ENCODE data around the gene DDX54.
A peak's percentile ranks its signal among the peaks of the same experiment; 100 is the strongest.

Gene DDX54

GRCh38 chr12:113157218-113157859 lies 27.9 kb downstream of the DDX54 start:
- Histone ChIP-seq H3K4me1 (ENCODE audit: control insufficient read depth in 1 of 2, insufficient read depth in 2 of 2, low read length in 2 of 2) (peaks cover 6 to 25% of the 10 kb centered on the region in 2 donors), H3K27me3 (ENCODE audit: low read depth, low read length) (peaks cover 20% of the 10 kb centered on the region), H3K27ac (ENCODE audit: low read length) (no peak overlapping the region), H3K9me3 (ENCODE audit: control insufficient read depth in 1 of 2, low read length in 2 of 2) (no peaks in the 10 kb centered on the region), H3K36me3 (ENCODE audit: control insufficient read depth in 1 of 2, insufficient read depth in 2 of 2, low read length in 2 of 2) (peaks cover 26 to 51% of the 10 kb centered on the region in 2 donors), H3K4me3 (ENCODE audit: low read depth in 1 of 2, low read length in 2 of 2) (no peak overlapping the region)

DNA sequence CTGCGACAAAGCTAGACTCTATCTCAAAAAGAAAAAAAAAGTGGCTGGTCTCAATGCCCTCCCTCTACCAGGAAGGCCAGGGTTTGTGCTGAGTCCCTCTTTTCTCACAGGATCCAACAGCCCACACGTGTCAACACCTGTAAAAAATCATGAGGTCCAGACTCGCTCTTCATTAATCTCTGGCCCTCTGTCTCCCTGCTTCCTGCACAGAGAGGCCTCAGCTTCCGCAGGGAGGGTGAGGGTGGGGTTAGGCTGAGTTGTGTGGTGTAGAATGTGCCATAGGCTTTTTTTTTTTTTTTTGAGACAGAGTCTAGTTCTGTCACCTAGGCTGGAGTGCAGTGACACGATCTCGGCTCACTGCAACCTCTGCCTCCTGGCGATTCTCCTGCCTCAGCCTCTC lies 29.6 kb downstream of the DDX54 start:
- H3K27ac ChIP-seq (ENCODE audit: low read length): no peak overlapping the region
- H3K27me3 ChIP-seq (ENCODE audit: low read depth, low read length): peaks cover 23% of the 10 kb centered on the region
- H3K9me3 ChIP-seq (ENCODE audit: control insufficient read depth in 1 of 2, low read length in 2 of 2): no peaks in the 10 kb centered on the region
- peaks cover 6 to 20% of the 10 kb centered on the region in 2 donors for H3K4me1 ChIP-seq (ENCODE audit: control insufficient read depth in 1 of 2, insufficient read depth in 2 of 2, low read length in 2 of 2)
- H3K4me3 ChIP-seq (ENCODE audit: low read depth in 1 of 2, low read length in 2 of 2): no peak overlapping the region
- H3K36me3 ChIP-seq (ENCODE audit: control insufficient read depth in 1 of 2, insufficient read depth in 2 of 2, low read length in 2 of 2): peaks cover 18 to 36% of the 10 kb centered on the region in 2 donors

GRCh38 chr12:113155060-113155459 lies 30.2 kb downstream of the DDX54 start:
- no peak overlapping the region for H3K4me3 ChIP-seq (ENCODE audit: low read depth in 1 of 2, low read length in 2 of 2)
- H3K4me1 ChIP-seq (ENCODE audit: control insufficient read depth in 1 of 2, insufficient read depth in 2 of 2, low read length in 2 of 2): peaks cover 6 to 20% of the 10 kb centered on the region in 2 donors
- peaks cover 23% of the 10 kb centered on the region for H3K27me3 ChIP-seq (ENCODE audit: low read depth, low read length)

DNA sequence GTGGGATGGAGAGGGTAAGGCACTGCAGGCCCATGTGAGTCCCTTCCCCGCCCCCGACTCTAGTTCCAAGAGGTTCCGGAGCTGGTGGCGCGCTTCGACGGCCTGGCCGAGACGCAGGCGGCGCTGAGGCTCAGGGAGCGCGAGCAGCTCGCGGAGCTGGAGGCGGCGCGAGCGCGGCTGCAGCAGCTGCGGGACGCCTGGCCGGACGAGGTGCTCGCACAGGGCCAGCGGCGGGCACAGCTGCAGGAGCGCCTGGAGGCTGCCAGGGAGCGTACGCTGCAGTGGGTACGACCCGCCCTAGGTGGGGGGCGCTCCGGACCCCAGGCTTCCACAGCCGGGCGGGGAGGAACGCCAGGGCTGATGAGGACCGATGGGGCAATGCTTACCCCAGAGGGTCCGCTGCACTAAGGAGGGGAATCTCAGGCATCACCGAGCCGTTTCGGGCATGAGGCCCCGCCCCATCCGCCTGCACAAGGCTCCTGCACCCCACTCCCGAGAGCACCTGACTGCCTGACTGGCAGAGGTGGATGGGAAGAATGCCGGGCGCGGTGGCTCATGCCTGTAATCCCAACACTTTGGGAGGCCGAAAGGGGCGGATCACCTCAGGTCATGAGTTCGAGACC lies 30.8 kb downstream of the DDX54 start:
- peak overlapping the region in 1 of 2 donors; percentile 35 for H3K4me3 ChIP-seq (ENCODE audit: low read depth in 1 of 2, low read length in 2 of 2)
- H3K4me1 ChIP-seq (ENCODE audit: control insufficient read depth in 1 of 2, insufficient read depth in 2 of 2, low read length in 2 of 2): peaks cover 6 to 24% of the 10 kb centered on the region in 2 donors
- H3K9me3 ChIP-seq (ENCODE audit: control insufficient read depth in 1 of 2, low read length in 2 of 2): no peaks in the 10 kb centered on the region
- no peak overlapping the region for H3K27ac ChIP-seq (ENCODE audit: low read length)
- peaks cover 23% of the 10 kb centered on the region for H3K27me3 ChIP-seq (ENCODE audit: low read depth, low read length)
- H3K36me3 ChIP-seq (ENCODE audit: control insufficient read depth in 1 of 2, insufficient read depth in 2 of 2, low read length in 2 of 2): peaks cover 12 to 24% of the 10 kb centered on the region in 2 donors

More at GRCh38 chr12:113155060-113155459, 30.2 kb downstream of the DDX54 start:
- Histone ChIP-seq H3K9me3 (ENCODE audit: control insufficient read depth in 1 of 2, low read length in 2 of 2) (no peaks in the 10 kb centered on the region), H3K36me3 (ENCODE audit: control insufficient read depth in 1 of 2, insufficient read depth in 2 of 2, low read length in 2 of 2) (peaks cover 15 to 30% of the 10 kb centered on the region in 2 donors), H3K27ac (ENCODE audit: low read length) (no peak overlapping the region)

DNA sequence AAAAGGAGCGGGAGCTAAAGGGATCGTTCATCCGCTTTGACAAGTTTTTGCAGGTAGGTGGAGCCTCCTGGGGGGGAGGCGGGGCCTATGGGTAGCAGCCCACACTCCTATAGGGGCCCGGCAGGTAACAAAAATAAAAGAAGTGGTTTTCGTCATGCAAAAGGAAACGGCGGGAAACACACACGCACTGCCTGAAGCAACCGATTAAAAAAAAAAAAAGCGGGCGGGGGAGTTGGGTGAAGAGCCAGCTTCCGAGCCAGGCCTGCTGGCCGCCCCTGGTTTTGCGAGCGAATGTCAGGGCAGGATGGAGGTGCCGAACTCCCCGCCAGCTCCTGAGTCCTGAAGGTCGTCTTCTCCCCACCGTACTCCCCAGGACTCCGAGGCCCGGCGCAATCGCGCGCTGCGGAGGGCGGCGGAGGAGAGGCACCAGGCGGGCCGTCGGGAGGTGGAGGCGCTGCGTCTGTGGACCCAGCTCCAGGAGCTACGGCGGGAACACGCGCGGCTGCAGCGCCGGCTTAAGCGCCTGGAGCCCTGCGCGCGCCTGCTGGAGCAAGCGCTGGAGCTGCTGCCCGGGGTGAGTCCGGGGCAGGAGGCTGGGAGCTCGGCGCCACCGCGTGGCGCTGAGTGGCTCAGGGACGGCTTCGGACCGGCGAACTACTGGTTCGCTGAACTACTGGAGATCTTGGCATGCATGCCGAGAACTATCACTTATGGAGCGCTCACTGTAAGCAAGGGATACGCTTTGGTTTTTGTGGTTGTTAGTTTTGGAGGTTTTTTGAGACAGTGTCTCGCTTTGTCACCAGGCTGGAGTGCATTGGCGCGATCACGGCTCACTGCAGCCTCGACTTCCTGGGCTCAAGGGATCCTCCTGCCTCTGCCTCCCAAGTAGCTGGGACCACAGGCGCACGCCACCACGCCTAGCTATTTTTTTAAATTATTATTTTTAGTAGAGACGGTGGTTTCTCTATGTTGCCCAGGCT lies 32.2 kb downstream of the DDX54 start:
- H3K4me3 ChIP-seq (ENCODE audit: low read depth in 1 of 2, low read length in 2 of 2): peak overlapping the region; percentile 21 to 64
- no peak overlapping the region for H3K27ac ChIP-seq (ENCODE audit: low read length)
- peaks cover 23% of the 10 kb centered on the region for H3K27me3 ChIP-seq (ENCODE audit: low read depth, low read length)
- no peaks in the 10 kb centered on the region for H3K9me3 ChIP-seq (ENCODE audit: control insufficient read depth in 1 of 2, low read length in 2 of 2)
- peaks cover under 1 to 10% of the 10 kb centered on the region in 2 donors for H3K36me3 ChIP-seq (ENCODE audit: control insufficient read depth in 1 of 2, insufficient read depth in 2 of 2, low read length in 2 of 2)
- peaks cover 6 to 26% of the 10 kb centered on the region in 2 donors for H3K4me1 ChIP-seq (ENCODE audit: control insufficient read depth in 1 of 2, insufficient read depth in 2 of 2, low read length in 2 of 2)

DNA sequence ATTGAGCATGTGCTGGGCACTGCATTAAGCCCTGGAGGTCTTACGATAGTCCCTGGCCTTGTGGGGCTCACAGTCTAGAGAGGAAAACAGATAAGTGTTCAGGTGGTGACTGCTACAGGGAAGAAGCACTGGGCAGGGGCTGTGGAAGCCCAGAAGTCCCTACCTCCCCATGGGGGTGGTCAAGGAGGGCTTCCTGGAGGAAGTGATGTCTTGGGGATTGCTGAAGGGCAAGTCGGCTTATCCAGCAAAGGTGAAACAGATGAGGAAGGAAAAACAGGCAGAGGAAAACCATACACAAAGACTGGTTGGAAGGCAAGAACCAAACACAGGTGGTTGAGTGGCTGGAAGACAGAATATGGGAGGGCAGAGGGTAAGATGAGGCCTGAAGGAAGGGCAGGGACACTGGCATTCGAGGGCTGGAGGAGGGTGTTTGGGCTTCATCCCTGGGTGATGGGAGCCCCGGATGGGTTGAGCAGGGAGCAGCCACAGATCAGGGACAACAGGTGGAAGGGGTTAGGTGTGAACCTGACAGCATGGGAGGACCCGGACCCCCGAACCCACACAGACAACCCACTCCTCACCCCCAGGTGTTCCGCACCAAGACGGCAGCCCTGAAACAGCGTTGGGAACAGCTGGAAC lies 33.0 kb downstream of the DDX54 start:
- H3K9me3 ChIP-seq (ENCODE audit: control insufficient read depth in 1 of 2, low read length in 2 of 2): no peaks in the 10 kb centered on the region
- peaks cover 0 to 2% of the 10 kb centered on the region in 2 donors for H3K36me3 ChIP-seq (ENCODE audit: control insufficient read depth in 1 of 2, insufficient read depth in 2 of 2, low read length in 2 of 2)
- H3K27me3 ChIP-seq (ENCODE audit: low read depth, low read length): peaks cover 23% of the 10 kb centered on the region
- H3K27ac ChIP-seq (ENCODE audit: low read length): no peak overlapping the region
- H3K4me3 ChIP-seq (ENCODE audit: low read depth in 1 of 2, low read length in 2 of 2): peak overlapping the region; percentile 21 to 64
- H3K4me1 ChIP-seq (ENCODE audit: control insufficient read depth in 1 of 2, insufficient read depth in 2 of 2, low read length in 2 of 2): peaks cover 6 to 26% of the 10 kb centered on the region in 2 donors

GRCh38 chr12:113151655-113152054 lies 33.6 kb downstream of the DDX54 start:
- H3K27me3 ChIP-seq (ENCODE audit: low read depth, low read length): peaks cover 23% of the 10 kb centered on the region
- no peak overlapping the region for H3K4me3 ChIP-seq (ENCODE audit: low read depth in 1 of 2, low read length in 2 of 2)
- H3K4me1 ChIP-seq (ENCODE audit: control insufficient read depth in 1 of 2, insufficient read depth in 2 of 2, low read length in 2 of 2): peaks cover 6 to 26% of the 10 kb centered on the region in 2 donors
- H3K36me3 ChIP-seq (ENCODE audit: control insufficient read depth in 1 of 2, insufficient read depth in 2 of 2, low read length in 2 of 2): no peaks in the 10 kb centered on the region
- peaks cover 0 to 2% of the 10 kb centered on the region in 2 donors for H3K9me3 ChIP-seq (ENCODE audit: control insufficient read depth in 1 of 2, low read length in 2 of 2)
- H3K27ac ChIP-seq (ENCODE audit: low read length): no peak overlapping the region

DNA sequence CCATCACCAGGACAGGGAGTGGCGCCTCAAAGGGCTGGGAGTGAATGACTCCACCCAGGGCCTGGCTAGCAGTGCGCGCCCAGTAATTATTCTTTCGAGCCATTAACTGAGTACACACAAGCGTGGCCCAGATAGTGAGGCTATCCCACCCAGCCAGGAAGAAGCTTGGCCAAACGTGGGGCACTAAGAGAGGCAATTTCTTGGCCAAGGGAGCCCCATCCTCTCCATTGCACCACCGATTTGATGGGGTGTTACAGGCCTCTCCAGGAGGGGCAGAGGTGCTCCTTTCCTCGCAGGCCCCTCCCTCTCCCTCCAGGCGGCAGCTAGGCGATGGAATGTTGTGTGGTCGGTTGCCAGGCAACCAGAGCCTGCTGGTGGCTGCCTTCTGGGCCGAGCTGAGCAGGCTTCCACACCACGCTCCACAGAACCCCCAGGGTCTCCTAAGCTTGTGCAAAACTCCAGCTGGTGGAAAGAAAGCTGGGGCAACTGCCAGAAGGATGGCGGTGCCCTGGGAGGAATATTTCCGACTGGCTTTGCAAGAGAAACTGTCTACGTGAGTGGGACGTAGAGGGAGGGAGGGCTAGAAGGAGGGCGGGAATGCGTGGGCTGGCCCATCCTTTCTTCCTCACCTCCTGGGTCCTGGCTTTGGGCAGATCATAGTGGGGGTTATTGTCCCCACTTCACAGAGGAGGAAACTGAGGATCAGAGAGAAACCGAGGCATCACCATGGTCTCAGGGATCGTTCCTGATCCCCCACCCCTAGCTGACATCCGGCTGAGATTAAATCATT lies 35.7 kb downstream of the DDX54 start, which contains the start of gene CFAP73:
Gene CFAP73, plus strand, starts transcription at position 364 of the 790 bp plus-strand sequence. Its CDS starts 134 bp downstream, at position 498.
- Histone ChIP-seq H3K27ac (ENCODE audit: low read length) (no peak within 1 kb of the TSS), H3K27me3 (ENCODE audit: low read depth, low read length) (peaks cover 13% of the 10 kb centered on the region), H3K4me1 (ENCODE audit: control insufficient read depth in 1 of 2, insufficient read depth in 2 of 2, low read length in 2 of 2) (peaks cover 6 to 22% of the 10 kb centered on the region in 2 donors), H3K4me3 (ENCODE audit: low read depth in 1 of 2, low read length in 2 of 2) (no peak within 1 kb of the TSS), H3K36me3 (ENCODE audit: control insufficient read depth in 1 of 2, insufficient read depth in 2 of 2, low read length in 2 of 2) (no peaks in the 10 kb centered on the region), H3K9me3 (ENCODE audit: control insufficient read depth in 1 of 2, low read length in 2 of 2) (peaks cover 0 to 2% of the 10 kb centered on the region in 2 donors)

DNA sequence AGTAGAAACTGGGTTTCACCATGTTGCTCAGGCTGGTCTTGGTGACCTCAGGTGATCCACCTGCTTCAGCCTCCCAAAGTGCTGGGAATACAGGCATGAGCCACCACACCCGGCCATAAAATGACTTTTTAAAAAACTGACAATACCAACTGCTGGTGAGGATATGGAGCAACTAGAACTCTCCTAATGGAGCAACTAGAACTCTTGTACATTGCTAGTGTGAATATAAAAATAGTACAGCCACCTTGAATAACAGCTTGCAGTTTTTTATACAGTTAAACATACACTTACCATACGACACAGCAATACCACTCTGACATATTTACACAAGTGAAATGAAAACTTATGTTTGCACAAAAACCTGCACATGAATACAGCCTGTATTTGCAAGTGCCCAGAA lies 38.3 kb downstream of the DDX54 start:
- Histone ChIP-seq H3K4me3 (ENCODE audit: low read depth in 1 of 2, low read length in 2 of 2) (no peak overlapping the region), H3K27me3 (ENCODE audit: low read depth, low read length) (no peaks in the 10 kb centered on the region), H3K36me3 (ENCODE audit: control insufficient read depth in 1 of 2, insufficient read depth in 2 of 2, low read length in 2 of 2) (no peaks in the 10 kb centered on the region), H3K9me3 (ENCODE audit: control insufficient read depth in 1 of 2, low read length in 2 of 2) (peaks cover 0 to 2% of the 10 kb centered on the region in 2 donors), H3K4me1 (ENCODE audit: control insufficient read depth in 1 of 2, insufficient read depth in 2 of 2, low read length in 2 of 2) (peaks cover 0 to 6% of the 10 kb centered on the region in 2 donors), H3K27ac (ENCODE audit: low read length) (no peak overlapping the region)
